GM21515 (cell line): Measurements from ENCODE around the gene ANKRD44.
A peak's percentile ranks its signal among the peaks of the same experiment; 100 is the strongest.
"Not testable (repeated sequence)": the region's sequence is repeated elsewhere in the genome, so short reads cannot be mapped to it uniquely, and the experiment has no call there.

Source experiments
- ATAC-seq: cut with Tn5 transposase; IDR thresholded peaks from one replicate; pipeline ENCODE4 v1.9.1; 2021; ENCODE audit not compliant: unreplicated experiment

ANKRD44 gene

DNA sequence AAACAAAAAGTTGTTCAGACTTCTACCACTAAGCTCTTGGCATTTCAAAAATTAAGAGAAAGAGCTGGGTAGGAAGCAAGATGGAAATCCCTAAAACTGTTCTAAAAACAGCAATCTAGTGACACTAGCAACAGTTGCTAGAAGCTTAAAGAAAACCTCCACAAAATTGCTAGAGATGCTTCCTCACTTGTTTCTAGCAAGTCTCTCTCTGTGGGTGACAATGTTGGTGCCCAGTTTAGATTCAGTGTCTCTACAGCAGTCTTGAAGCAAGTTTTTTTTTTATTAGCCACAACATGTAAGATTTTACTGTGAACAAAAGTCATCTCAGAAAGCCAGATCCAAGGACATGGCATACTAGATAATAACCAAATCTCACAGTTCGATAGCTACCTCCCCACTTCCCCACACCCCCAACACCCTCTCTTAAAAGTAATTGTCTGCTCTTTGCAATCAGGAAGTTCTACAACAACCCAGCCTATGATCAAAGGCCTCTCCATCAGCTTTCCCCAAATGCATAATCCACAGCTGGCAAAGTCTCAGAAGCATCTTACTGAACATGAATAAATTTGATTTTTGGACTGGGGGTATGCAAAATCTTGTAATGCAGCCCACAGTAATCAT lies 70.0 kb downstream of the ANKRD44 start:
- ATAC-seq, result no peak

DNA sequence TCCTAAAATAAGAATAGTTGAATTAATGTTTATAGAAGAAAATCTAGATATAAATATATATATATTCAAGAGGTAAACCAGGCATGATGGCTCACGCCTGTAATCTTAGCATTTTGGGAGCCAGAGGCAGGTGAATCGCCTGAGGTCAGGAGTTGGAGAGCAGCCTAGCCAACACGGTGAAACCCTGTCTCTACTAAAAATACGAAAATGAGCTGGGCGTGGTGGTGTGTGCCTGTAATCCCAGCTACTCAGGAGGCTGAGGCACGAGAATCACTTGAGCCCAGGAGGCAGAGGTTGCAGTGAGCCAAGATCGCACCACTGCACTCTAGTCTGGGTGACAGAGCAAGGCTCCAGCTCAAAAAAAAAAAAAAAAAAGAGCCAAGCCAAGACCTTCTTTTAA lies 70.6 kb downstream of the ANKRD44 start:
- ATAC-seq, result not testable (repeated sequence)

DNA sequence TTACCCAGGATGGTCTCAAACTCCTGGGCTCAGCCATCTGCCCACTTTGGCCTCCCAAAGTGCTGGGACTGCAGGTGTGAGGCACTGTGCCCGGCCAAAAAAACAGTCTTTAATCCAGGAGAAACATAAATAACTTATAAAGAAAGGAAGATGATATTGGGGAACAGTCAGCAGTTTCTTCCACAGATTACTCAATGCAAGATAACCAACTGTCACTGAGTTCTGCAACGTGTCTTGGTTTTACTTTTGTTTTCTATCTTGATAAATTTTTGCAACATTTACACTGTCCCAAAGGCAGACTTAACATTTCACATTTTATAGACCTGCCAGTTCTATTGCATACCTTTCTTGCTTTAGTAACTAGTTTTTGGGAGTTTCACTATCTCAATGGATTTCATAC lies 71.1 kb downstream of the ANKRD44 start:
- ATAC-seq, result peak; percentile 60

DNA sequence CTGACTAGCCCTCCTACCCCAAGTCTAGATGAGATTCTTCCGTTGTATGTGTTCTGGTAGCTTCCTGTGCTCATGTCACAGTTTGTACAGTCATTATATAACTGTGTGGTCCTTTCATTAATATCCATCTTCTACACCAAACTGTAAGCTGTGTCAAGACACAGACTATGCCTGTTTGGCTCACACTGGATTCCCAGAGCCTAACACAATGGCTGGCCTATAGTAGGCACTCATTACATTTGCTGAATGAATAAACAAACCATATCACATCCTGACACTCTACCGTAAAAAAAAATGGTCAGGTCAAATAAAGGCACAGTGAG lies 72.6 kb downstream of the ANKRD44 start:
- ATAC-seq, result no peak

DNA sequence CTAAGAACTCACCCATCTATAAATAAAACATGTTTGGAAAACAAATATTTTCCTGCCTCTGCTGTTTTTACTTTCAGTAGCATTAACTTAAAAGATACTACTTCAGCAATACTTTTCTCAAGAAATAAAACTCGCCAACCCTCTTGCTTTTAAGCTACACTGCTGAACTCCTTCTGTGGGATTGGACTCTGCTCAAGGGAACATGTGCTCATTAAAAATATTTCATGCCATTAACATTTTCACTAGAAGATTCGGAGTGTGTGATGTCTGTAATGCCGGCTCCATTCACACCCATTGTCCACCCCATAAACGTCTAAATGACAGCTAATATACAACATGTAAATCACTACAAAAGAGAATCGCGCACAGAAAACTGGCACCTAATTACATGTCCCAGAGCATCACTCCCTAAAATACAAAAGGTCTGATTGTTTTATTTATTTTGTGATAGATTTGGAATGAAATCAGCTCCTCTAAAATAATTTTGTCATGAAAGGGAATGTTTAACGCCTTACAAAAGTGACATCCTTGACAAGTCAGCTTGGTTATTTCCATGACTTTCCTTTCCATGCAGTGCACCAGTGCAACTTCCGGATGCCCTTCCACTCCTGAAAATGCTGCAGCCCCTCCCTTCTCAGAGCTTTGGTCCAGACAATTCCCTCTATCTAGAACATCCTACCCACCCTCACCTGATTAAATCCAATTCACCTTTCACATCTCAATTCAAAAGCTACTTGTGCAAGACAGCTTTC lies 73.1 kb downstream of the ANKRD44 start:
- ATAC-seq, result no peak

DNA sequence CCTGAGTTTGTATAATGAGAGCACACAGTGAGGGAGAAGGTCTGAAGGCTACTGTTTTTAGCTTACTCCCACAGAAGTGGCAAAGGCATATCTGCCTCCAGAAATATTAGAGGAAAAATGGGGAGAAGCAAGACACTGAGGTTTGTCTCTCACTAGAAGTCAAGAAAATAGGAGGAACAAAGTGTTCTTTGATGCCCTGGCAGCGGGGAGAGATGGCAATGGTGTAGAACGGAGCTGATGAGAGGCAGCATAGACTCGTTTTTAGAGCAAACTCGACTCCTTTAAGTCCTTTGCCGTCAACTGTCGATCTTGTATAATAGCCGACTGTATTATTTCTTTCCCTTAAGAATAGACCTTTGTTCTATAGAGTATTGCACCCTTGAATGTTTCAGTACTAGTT lies 73.8 kb downstream of the ANKRD44 start:
- no peak for ATAC-seq

DNA sequence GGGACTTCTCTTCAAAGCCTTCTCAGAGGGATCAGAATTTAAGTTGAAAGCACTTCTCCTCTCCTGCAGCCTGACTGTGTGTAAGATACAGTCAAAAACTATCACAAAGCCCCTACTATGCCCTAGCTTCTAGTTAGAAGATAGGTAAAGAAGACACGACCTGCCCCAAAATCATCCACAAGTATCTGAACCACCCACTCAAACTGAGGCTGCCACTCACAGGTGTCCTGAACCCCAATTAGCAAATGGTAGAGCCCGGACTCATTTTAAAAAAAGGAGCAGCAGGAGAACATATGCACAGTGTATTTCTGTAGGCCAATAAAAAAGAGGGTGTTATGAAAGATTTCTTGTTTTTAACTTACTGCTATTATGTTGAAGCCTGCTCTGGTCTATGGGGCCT lies 74.4 kb downstream of the ANKRD44 start:
- ATAC-seq, result no peak

DNA sequence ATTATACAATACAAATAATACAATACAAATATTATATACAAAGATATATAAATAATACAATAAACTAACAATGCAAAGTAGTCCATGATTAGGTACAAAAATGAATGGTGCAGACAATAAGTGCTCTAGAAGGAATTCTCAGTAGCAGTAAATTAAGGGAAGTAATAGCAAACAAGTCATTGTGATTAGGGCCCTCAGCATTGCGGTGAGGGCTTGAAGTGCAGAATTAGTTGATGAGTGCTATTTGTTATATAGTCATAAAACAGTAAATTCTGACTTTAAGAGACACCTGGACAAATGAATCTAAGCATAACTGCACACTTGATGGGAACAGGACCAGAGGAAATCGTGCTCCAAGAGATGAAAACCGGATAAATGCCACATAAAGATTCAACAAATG lies 74.9 kb downstream of the ANKRD44 start:
- ATAC-seq, result no peak

DNA sequence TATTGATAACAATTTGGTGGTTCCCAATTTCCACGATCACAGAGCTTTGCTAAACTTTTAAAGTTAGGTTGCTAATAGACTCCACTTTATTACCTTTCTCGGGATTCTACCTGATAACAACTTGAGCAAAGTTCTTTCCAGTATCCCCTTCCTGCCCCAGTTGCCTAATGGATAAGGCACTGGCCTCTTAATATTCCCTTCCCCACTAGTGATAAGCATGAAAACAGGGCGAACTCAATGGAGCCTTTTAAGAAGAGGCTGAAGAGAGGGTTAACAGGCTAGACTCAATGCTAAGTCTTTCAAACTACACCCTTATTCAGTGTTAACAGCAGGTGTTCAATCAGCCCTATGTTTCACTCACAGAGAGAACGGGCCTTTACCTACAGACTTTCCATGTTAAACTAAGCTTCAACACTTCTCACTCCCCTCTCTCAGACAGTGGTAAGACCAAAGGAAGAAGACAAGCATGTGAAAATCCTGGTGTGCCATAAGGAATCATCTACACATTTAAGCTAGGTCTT lies 75.8 kb downstream of the ANKRD44 start:
- no peak for ATAC-seq

DNA sequence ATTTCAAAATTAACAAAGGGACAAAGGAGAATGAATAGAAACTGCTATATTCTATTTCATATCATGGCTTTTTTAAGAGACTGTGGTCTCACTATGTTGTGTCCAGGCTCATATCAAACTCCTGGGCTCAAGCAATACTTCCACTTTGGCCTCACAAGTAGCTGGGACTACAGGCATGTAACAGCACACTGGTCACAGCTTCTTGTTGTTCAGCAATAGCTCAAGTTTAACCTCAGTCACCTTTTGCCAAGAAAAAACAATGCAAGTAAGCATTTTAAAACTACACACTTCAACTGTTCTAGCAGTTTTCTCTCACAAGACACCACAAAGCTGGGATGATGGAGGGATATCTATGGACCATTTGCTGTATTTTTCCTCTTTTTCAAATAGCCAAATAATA lies 77.1 kb downstream of the ANKRD44 start:
- ATAC-seq, result no peak

DNA sequence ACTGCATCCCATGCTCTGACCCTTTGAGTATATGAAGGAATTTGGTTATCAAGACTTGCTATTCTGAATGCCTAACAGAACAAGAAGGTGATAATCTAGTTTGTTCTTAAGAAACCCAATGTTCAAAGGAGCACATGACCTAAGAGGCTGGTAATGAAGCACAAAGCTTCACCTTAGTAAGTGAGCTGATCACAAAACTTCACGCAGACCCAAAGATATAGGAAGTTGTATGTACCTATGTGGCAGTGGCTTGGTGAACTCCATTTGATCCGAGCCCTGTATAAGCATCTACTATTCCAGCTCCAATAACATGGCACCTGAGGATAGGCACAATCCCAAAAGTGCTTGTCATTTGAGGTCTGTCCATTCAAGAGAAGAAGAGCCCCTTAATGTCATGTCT lies 78.6 kb downstream of the ANKRD44 start:
- no peak for ATAC-seq

DNA sequence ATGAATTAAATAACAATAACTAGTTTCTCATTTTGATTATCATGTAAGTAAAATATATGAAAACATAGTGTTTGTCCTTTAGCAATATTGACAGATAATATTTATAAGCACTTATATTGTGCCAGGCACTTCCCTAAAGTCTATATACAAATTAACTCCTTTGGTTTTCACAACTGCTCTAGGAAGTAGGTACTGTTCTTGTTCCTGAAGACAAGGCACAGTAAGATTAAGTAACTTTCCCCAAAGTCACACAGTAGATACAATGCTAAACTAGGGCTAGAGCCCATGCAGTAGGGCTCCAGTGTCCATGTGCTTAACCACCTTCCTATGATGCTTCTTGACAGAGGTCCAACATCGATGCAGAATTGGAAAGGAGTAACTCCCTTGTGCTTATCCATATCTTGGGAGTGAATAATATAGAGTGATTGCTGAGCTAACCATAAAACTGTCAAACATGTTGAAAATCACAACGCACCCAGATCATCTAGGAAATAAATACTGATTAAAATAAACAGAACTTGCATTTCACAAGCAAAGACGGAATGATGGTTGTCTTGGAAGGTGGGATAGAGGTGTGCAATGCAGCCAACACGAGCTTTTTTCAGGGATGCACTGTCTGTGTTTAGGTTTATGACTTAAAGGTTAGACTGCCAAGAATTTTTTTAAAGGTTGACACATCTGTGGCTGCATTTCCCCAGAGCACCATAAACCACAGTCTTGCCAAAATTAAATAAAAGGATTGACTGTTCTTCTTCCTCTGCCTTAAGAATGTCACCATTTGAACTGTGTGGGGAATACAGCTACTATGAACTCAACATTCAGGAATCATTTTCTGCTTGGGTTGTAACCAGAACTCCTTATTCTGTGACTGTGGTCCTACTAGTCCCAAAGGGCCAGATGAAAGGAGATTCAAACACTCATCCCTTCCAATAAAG lies 80.8 kb downstream of the ANKRD44 start:
- no peak for ATAC-seq

DNA sequence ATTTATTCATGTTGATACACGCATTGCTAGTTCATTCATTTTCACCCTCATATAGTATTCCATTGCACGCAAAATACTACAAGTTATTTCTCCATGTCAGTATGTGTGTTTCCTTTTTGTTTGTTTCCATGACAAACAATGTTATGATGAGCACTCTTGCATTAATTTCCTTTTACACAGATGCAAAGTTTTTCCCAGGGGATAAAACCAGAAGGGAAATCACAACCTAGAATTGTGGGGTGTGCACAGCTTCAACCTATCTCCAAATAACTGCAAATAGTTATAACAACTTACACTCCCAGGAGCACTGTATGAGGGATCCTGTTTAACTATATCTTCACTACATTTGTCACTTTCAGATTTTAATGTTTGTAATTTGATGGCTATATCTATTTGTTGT lies 87.1 kb downstream of the ANKRD44 start:
- ATAC-seq, result no peak

DNA sequence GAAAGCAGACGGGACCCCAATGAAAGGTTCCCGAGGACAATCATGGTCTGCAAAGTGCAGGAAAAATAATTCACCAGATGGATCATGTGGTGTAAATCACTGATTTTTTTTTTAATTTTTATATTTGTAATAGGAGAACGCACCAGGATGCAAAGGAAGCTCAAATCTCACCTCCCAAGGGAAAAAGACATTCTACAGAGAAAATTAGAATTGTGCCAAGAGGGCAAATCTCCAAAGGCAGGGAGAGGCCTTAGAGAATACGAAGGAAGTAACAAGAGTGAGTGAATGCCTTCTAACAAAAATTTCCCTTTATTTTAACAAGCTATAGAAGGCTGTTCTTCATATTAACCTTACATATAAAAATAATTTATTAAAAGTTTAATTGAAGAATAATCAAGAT lies 90.9 kb downstream of the ANKRD44 start:
- ATAC-seq, result no peak

DNA sequence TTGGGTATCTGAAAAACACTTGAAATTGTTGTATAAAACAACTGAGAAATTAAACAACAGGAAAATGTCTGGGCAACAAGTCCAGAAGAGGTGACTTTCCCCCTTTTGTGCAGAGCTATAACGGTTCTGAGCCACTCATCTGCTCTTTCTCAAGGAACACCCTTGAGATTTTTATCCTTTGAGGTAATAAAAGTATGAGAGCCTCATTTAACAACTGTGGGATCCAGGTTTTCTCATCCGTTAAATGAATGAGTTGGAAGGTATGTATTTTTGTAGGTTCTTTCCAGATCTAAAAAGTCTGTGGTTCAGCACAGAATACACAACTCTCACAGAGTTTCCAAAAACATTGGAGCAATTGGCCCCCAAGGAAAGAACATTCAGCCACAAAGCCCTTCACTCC lies 93.0 kb downstream of the ANKRD44 start:
- no peak for ATAC-seq

DNA sequence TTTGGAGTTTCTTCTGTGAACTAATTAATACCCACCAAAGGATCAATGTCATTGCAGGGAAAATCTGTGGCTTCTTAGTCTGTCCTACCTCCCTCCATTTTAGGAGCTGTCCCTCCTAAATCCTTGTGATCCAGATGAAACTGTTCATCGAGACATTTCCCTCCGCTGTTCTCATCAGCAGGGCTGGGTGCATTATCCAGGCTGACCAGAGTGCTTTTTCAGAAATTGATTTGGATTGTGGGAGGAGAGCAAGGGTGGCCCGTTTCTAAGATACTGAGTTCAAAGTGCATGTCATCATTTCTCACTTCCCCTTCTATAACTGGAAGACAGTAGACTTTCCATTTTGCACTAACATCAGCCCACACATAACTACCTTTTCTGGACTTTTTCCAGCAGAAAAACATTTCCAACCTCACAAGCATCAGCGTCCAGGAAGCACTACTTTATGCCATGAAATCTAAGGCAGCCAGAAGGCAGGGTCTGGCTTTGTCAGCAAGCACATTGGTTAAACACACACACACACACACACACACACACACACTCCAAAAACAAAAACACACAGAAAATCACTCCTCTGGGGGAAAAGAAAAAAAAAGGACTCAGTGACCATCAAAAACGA lies 94.1 kb downstream of the ANKRD44 start:
- peak; percentile 67 for ATAC-seq

DNA sequence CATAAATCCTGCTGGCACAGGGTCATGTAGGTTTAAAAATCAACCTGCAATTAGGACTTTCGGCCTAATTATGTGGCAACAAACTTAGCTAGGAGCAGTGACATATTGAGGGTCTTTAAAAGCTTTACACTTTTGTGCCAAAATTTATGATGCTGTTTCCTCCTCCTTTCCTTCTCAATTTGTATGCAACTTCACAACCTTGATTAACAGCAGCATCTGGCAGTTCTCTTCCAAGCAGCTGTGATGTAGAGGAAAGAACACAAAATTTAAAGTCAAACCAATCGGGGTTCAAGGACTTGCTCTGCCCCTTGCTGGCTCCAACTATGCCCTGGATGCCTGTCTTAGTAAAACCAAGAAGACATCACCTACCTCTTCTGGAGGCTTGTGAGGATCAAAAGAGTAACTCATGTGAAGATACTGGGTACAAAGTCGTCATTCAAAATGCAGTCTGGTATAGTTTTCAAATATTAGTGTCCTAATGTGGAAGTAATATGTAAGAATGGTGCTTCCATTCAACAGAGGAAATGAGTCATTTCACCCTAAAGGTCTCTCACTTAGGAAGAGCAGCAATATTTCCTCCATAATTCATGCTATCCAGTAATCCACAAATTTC lies 94.7 kb downstream of the ANKRD44 start:
- peak; percentile 34 for ATAC-seq

DNA sequence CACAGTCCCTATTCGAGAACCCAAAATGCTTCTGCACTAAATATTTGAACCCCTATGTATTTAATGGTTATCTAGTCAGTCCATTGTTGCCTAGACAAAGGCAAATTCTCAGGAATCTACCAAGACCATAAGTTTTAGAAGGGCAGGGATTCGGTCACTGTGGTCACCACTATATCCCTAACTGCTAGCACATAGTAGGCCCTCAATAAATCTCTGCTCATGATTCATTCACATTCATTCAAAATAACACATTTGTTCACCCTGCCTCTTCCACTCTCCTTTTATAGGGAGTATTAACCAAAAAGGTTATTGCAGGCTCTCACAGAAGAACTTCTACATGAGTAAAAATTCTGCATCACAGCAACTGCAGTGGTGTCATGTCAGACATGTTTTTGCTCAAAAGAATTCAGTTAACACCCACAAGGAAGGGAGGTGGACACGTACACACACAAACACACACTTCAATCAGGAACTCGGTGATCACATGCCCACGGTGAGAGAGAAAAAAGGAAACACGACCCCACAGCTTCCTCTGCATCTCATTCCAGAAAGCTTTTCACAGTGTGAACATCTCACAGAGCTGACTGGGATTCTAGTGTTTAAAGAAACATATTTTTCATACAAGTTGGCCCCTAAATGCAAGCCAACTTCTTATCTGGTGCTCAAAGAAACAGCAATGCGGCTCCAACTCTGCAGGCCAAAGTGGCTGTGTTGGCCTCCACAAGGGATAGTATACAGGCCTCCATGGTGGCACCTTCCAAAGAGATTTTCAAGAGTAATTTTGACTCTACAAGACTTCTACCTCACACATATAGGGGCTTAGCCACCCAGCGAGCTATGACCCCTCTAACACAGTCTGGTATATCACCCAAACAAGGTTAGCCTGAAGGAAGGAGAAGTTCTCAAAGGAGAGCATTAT lies 98.0 kb downstream of the ANKRD44 start:
- ATAC-seq, result no peak

DNA sequence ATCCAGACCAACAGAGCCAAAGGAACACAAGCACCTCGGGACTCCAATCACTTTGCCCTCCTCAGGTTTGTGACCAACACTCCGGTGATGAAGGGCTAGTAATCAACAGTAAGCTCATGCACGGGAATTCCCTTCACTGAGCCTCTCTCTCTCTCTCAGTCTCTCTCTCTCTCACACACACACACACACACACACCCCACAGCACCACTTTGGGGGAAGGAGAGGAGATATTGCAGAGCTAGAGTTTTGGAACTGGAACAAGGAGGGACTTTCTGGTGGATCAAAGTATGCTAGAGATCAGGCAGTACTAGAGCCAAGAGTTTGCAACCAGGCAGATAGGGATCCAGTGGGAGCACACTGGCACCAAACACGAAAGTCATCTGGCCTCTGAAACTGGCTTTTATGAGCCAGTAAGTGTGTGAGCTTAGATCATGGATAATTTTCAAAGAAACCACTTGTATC lies 98.7 kb downstream of the ANKRD44 start:
- ATAC-seq, result no peak

DNA sequence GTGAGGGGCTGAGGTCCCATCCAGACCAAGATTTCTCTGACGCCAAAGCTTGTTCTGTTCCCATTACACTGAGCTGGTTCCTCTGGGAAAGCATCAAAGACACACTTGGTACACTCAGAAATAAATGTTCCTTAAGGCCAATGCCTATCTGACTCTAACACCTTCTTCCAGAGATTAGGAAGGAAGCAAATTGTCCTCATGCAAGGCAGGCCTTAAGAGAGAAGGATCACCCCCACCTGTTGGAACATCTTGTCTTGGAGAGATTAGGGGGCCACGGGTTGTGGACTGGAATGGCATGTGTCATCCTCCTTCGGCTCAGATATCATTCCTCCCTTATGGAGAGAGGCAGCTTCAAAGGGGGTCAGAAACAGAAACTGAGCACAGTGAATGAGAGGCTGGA lies 100.2 kb downstream of the ANKRD44 start:
- ATAC-seq, result no peak
